Effector memory CD4-positive, alpha-beta T cell (primary cell): ENCODE measurements around the gene DIP2C.
"Not testable (repeated sequence)": the region's sequence is repeated elsewhere in the genome, so short reads cannot be mapped to it uniquely, and the experiment has no call there.

Experiments used
- DNase-seq, 3 donors: peaks; one replicate each; pipeline ENCODE4 v3.0.0-alpha.2; 2020
- H3K27ac ChIP-seq: 2 replicates; pipeline ENCODE4 v1.7.0; 2013; ENCODE audit warnings: mild to moderate bottlenecking, low read length, moderate library complexity; ENCODE audit not compliant: insufficient read depth, poor library complexity, severe bottlenecking
- H3K27me3 ChIP-seq: replicated peaks from 2 replicates; pipeline ENCODE4 v1.7.0; 2013; ENCODE audit warnings: mild to moderate bottlenecking, low read length; ENCODE audit not compliant: insufficient read depth, control insufficient read depth, poor library complexity, severe bottlenecking
- H3K36me3 ChIP-seq: 2 replicates; pipeline ENCODE4 v1.7.0; 2013; ENCODE audit warnings: mild to moderate bottlenecking, low read length, moderate library complexity; ENCODE audit not compliant: control insufficient read depth, insufficient read depth
- H3K4me1 ChIP-seq: 2 replicates; pipeline ENCODE4 v1.7.0; 2013; ENCODE audit warnings: low read length, mild to moderate bottlenecking; ENCODE audit not compliant: control insufficient read depth, insufficient read depth, poor library complexity, severe bottlenecking
- H3K4me3 ChIP-seq: 2 replicates; pipeline ENCODE4 v1.7.0; 2013; ENCODE audit warnings: low read length, low read depth, mild to moderate bottlenecking; ENCODE audit not compliant: insufficient read depth, poor library complexity, severe bottlenecking
- H3K9me3 ChIP-seq: 2 replicates; pipeline ENCODE4 v1.7.0; 2013; ENCODE audit warnings: mild to moderate bottlenecking, low read length, moderate library complexity; ENCODE audit not compliant: control insufficient read depth

Gene DIP2C

DNA sequence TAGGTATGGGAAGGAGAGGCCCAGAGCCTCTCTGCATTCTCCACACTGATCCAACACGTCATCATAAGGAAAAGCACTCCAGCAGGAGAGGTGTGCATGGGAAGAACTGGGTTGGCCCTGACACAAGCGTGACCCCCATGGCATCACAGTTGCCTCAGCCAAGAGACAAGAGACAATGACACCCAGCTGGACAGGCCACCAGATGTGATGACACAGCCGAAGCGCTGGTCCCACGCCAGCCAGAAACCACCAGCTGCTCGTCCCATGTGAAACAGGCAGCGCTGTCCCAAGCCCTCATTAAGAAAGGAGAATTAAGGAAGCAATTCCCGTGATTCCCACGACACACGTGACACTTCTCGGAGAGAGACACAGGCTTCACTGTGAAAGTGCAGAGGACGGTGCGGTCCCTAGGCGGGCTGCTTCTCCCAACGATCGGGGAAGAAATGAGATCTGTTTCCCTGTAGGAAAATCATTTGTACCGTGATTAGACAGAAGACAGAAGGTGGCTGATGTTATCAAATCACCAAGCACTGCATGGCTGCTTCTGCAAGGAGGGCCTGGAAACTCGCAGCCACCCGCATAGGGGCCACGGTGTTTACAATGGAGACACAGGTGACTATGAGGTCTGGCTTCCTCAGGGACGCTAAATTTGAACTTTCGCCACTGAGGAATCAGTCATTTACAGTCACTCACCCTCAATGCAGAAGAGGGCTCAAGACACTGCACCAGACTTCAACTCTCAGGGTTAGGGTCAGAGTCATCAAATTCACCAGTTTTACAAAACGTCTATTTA is 74.5 kb downstream of the DIP2C start:
- no peaks in the 10 kb centered on the region for H3K4me1 ChIP-seq
- H3K27me3 ChIP-seq: no peaks in the 10 kb centered on the region
- no peaks in the 10 kb centered on the region for H3K36me3 ChIP-seq
- no peaks in the 10 kb centered on the region for H3K9me3 ChIP-seq
- no peak overlapping the region for H3K27ac ChIP-seq
- no peak overlapping the region for H3K4me3 ChIP-seq
- no peak for DNase-seq

DNA sequence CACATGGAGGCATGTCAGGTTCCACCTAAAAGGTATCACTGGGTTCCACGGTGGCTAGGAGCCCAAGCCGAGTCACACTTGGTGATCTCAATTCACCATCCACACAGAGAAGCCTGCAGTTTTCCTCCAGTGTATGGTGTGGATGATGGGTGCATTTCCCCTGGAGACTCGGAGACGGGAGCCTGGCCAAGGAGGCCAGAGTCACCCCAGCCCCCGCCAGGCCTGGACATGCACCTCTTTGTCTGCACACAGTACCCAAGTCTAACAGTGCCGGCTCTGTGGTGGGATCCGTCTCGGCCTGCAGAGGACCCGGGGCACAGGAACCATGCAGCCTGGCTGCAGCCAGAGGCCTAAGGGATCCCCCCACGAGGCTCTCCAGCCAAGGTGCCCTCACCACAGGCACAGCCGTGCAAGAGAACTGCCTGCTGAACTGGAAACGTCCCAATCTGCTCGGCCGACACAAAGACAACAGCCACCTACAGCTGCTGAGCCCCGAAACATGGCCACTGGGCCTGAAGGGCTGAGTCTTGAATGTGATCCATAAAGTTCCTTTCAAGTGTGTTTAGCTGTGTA is 75.2 kb downstream of the DIP2C start:
- Histone ChIP-seq H3K27ac (no peak overlapping the region), H3K36me3 (no peaks in the 10 kb centered on the region), H3K27me3 (no peaks in the 10 kb centered on the region), H3K4me1 (no peaks in the 10 kb centered on the region), H3K4me3 (no peak overlapping the region), H3K9me3 (no peaks in the 10 kb centered on the region)
- no peak for DNase-seq

DNA sequence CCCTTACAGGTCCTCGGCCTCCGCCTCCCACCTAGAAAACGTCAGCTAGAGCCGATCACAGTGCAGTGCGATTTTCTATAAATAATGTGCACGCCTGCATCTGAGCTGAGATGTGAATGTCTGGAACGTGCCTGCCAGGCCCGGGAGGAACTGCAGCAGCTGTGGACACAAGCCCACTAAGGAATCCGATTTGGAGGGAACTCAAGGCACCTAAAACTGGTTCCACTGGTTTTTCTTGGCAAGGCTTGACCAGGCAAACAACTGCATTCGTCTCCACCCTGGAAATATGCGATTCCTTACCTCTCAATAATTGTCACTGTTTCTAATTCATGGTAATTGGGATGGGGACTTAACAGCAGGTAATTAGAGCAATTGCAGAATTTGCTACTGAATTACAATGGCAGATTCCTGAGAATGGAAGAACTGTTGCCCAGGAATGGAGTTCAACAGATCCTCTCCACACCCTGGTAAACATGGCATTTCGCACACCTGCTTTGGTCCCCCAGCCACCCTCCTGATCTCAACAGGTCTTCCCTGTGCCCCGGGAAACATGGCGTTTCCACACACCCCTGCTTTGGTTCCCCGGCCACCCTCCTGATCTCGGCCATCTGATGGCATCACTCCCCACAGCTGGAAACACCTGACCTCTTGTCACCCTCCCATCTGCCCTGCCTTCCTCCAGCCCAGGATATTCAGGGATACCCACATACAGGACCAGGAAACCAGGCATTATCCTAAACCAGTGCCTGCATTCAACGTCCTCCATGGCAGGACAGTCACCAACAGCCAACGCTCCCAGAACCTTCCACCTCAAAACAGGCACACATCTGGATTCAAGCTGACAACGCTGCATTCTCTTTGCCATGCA is 76.0 kb downstream of the DIP2C start:
- Histone ChIP-seq H3K36me3 (no peaks in the 10 kb centered on the region), H3K9me3 (no peaks in the 10 kb centered on the region), H3K27me3 (no peaks in the 10 kb centered on the region), H3K4me3 (no peak overlapping the region), H3K27ac (no peak overlapping the region), H3K4me1 (no peaks in the 10 kb centered on the region)
- DNase-seq: no peak

DNA sequence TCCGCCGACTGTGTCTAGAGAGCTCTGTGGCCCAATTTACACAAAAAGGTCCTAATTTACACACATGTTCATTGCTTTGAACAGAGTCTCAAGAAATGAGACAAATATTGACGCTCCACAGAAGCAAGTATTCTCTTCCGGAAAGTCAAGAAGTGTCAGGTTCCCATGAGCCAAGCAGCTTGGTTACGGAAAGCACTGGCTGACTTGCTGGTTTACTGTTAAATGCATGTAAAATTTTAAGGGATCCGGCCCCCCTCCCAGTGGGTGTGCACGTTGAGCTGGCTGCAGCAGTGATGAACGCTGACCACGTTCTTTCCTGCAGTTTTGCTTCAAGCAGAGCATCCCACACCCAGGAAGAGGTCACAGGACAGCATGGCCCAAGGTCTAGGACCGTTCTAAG is 76.8 kb downstream of the DIP2C start:
- no peaks in the 10 kb centered on the region for H3K36me3 ChIP-seq
- H3K27me3 ChIP-seq: no peaks in the 10 kb centered on the region
- no peak overlapping the region for H3K4me3 ChIP-seq
- DNase-seq: no peak
- H3K27ac ChIP-seq: no peak overlapping the region
- no peaks in the 10 kb centered on the region for H3K9me3 ChIP-seq
- no peaks in the 10 kb centered on the region for H3K4me1 ChIP-seq

- H3K4me1 ChIP-seq: not testable (repeated sequence)
Observed at GRCh38 chr10:610642-611305, 78.7 kb downstream of the DIP2C start.

GRCh38 chr10:609868-610545 is 79.5 kb downstream of the DIP2C start:
- H3K4me1 ChIP-seq: no peaks in the 10 kb centered on the region
- no peak overlapping the region for H3K27ac ChIP-seq
- no peaks in the 10 kb centered on the region for H3K36me3 ChIP-seq
- H3K4me3 ChIP-seq: no peak overlapping the region
- H3K9me3 ChIP-seq: no peaks in the 10 kb centered on the region
- no peaks in the 10 kb centered on the region for H3K27me3 ChIP-seq
- DNase-seq: no peak

More at GRCh38 chr10:610642-611305, 78.7 kb downstream of the DIP2C start:
- not testable (repeated sequence) for H3K27me3 ChIP-seq, H3K36me3 ChIP-seq, H3K27ac ChIP-seq, H3K9me3 ChIP-seq, H3K4me3 ChIP-seq, DNase-seq

GRCh38 chr10:609262-609658 is 80.2 kb downstream of the DIP2C start:
- Histone ChIP-seq H3K4me1 (no peaks in the 10 kb centered on the region), H3K36me3 (no peaks in the 10 kb centered on the region), H3K27me3 (no peaks in the 10 kb centered on the region), H3K9me3 (no peaks in the 10 kb centered on the region), H3K27ac (no peak overlapping the region), H3K4me3 (no peak overlapping the region)
- DNase-seq: no peak

GRCh38 chr10:608331-609261 is 80.9 kb downstream of the DIP2C start:
- Histone ChIP-seq H3K4me1 (no peaks in the 10 kb centered on the region), H3K27ac (no peak overlapping the region), H3K27me3 (no peaks in the 10 kb centered on the region), H3K4me3 (no peak overlapping the region), H3K9me3 (no peaks in the 10 kb centered on the region), H3K36me3 (no peaks in the 10 kb centered on the region)
- DNase-seq: no peak
